ENCODE measurements around the gene MAP2K6.

Gene MAP2K6

GRCh38 chr17:69418535-69418934, 4.0 kb downstream of the MAP2K6 start:
- no peaks in the 10 kb centered on the region for H4K20me1 ChIP-seq (ENCODE audit: insufficient read depth)
- no peak overlapping the region for H3K4me2 ChIP-seq
- no peaks in the 10 kb centered on the region for H3K36me3 ChIP-seq (ENCODE audit: insufficient read depth)
- H3K79me2 ChIP-seq (ENCODE audit: insufficient read depth, low read depth): no peaks in the 10 kb centered on the region
- H3K4me3 ChIP-seq (IDR thresholded peaks at IDR 0.05; ENCODE audit: insufficient read depth, low read depth, low read length): no peak overlapping the region
- H3K9ac ChIP-seq: no peak overlapping the region
- H2AFZ ChIP-seq (ENCODE audit: low read depth): no peak overlapping the region
- no peak for TF ChIP-seq CTCF (conservative IDR thresholded peaks at IDR 0.05; ENCODE audit: low read depth, low read length)
- no peak overlapping the region for H3K27ac ChIP-seq
- no peaks in the 10 kb centered on the region for H3K27me3 ChIP-seq (ENCODE audit: insufficient read depth, low read depth)
- peaks cover 16% of the 10 kb centered on the region for H3K4me1 ChIP-seq (ENCODE audit: low read depth, poor library complexity, severe bottlenecking)

- Histone ChIP-seq H3K9ac (no peak overlapping the region), H3K4me3 (IDR thresholded peaks at IDR 0.05; ENCODE audit: insufficient read depth, low read depth, low read length) (no peak overlapping the region), H2AFZ (ENCODE audit: low read depth) (no peak overlapping the region), H3K27me3 (ENCODE audit: insufficient read depth, low read depth) (no peaks in the 10 kb centered on the region), H4K20me1 (ENCODE audit: insufficient read depth) (no peaks in the 10 kb centered on the region), H3K79me2 (ENCODE audit: insufficient read depth, low read depth) (no peaks in the 10 kb centered on the region), H3K36me3 (ENCODE audit: insufficient read depth) (no peaks in the 10 kb centered on the region), H3K27ac (no peak overlapping the region), H3K4me2 (no peak overlapping the region), H3K4me1 (ENCODE audit: low read depth, poor library complexity, severe bottlenecking) (no peaks in the 10 kb centered on the region)
- TF ChIP-seq CTCF (conservative IDR thresholded peaks at IDR 0.05; ENCODE audit: low read depth, low read length): no peak
Measured at GRCh38 chr17:69423450-69423849, 9.0 kb downstream of the MAP2K6 start.

GRCh38 chr17:69424287-69425041, 10.0 kb downstream of the MAP2K6 start:
- Histone ChIP-seq H3K27ac (no peak overlapping the region), H3K79me2 (ENCODE audit: insufficient read depth, low read depth) (no peaks in the 10 kb centered on the region), H3K9ac (no peak overlapping the region), H3K27me3 (ENCODE audit: insufficient read depth, low read depth) (no peaks in the 10 kb centered on the region), H3K36me3 (ENCODE audit: insufficient read depth) (no peaks in the 10 kb centered on the region), H3K4me2 (no peak overlapping the region), H2AFZ (ENCODE audit: low read depth) (no peak overlapping the region), H3K4me3 (IDR thresholded peaks at IDR 0.05; ENCODE audit: insufficient read depth, low read depth, low read length) (no peak overlapping the region), H4K20me1 (ENCODE audit: insufficient read depth) (no peaks in the 10 kb centered on the region), H3K4me1 (ENCODE audit: low read depth, poor library complexity, severe bottlenecking) (no peaks in the 10 kb centered on the region)
- TF ChIP-seq CTCF (conservative IDR thresholded peaks at IDR 0.05; ENCODE audit: low read depth, low read length): no peak

- no peaks in the 10 kb centered on the region for H4K20me1 ChIP-seq (ENCODE audit: insufficient read depth)
- no peaks in the 10 kb centered on the region for H3K36me3 ChIP-seq (ENCODE audit: insufficient read depth)
- H3K4me1 ChIP-seq (ENCODE audit: low read depth, poor library complexity, severe bottlenecking): no peaks in the 10 kb centered on the region
- no peak overlapping the region for H2AFZ ChIP-seq (ENCODE audit: low read depth)
- no peak overlapping the region for H3K27ac ChIP-seq
- H3K9ac ChIP-seq: no peak overlapping the region
- TF ChIP-seq CTCF (conservative IDR thresholded peaks at IDR 0.05; ENCODE audit: low read depth, low read length): no peak
- no peak overlapping the region for H3K4me3 ChIP-seq (IDR thresholded peaks at IDR 0.05; ENCODE audit: insufficient read depth, low read depth, low read length)
- H3K4me2 ChIP-seq: no peak overlapping the region
- H3K79me2 ChIP-seq (ENCODE audit: insufficient read depth, low read depth): no peaks in the 10 kb centered on the region
- no peaks in the 10 kb centered on the region for H3K27me3 ChIP-seq (ENCODE audit: insufficient read depth, low read depth)
Measured at GRCh38 chr17:69425978-69426377, 11.5 kb downstream of the MAP2K6 start.
